ENCODE measurements around the gene POLE.

- TF ChIP-seq BCL11B (tag by site-specific recombination; IDR thresholded peaks at IDR 0.05; ENCODE audit: low read depth): no peak
- TF ChIP-seq CTCF (tag by site-specific recombination; IDR thresholded peaks at IDR 0.05): no peak
- TF ChIP-seq ZBTB49 (tag by site-specific recombination; IDR thresholded peaks at IDR 0.05; ENCODE audit: low read depth): no peak
- no peak for TF ChIP-seq ZNF10 (tag by site-specific recombination; IDR thresholded peaks at IDR 0.05)
- TF ChIP-seq PBX3 (CRISPR knock-in tag; IDR thresholded peaks at IDR 0.05): no peak
- TF ChIP-seq ZNF501 (tag by site-specific recombination; IDR thresholded peaks at IDR 0.05): no peak
Measured at GRCh38 chr12:132672116-132672515, 15.0 kb downstream of the POLE start.

All from HEK293 (cell line).